HEK293T (cell line): ENCODE measurements around the gene FMN2.

Experiments
- ARNT ChIP-seq: fragments of 450-650 bp; IDR thresholded peaks from 2 replicates; pipeline ENCODE4 v1.6.1; 2017; ENCODE audit warnings: mild to moderate bottlenecking
- ELF4 ChIP-seq: fragments of 450-650 bp; IDR thresholded peaks from 2 replicates; pipeline ENCODE4 v1.6.1; 2017; ENCODE audit warnings: antibody characterized with exemption
- FOXA1 ChIP-seq: fragments of 450-650 bp; IDR thresholded peaks from 2 replicates; pipeline ENCODE4 v1.6.1; 2016; ENCODE audit warnings: mild to moderate bottlenecking
- FOXK2 ChIP-seq: fragments of 450-650 bp; IDR thresholded peaks from 2 replicates; pipeline ENCODE4 v1.6.1; 2016; ENCODE audit warnings: mild to moderate bottlenecking
- FOXM1 ChIP-seq: fragments of 450-650 bp; IDR thresholded peaks from 2 replicates; pipeline ENCODE4 v1.6.1; 2017; ENCODE audit warnings: mild to moderate bottlenecking, borderline replicate concordance
- SP1 ChIP-seq: fragments of 450-650 bp; IDR thresholded peaks from 2 replicates; pipeline ENCODE4 v1.6.1; 2017
- TARDBP ChIP-seq: fragments of 450-650 bp; IDR thresholded peaks from 2 replicates; pipeline ENCODE4 v1.6.1; 2016
- TF ChIP-seq, protein P1 (sequence below): fragments of 450-650 bp; IDR thresholded peaks from 2 replicates; pipeline ENCODE4 v1.6.1; 2016

DNA sequence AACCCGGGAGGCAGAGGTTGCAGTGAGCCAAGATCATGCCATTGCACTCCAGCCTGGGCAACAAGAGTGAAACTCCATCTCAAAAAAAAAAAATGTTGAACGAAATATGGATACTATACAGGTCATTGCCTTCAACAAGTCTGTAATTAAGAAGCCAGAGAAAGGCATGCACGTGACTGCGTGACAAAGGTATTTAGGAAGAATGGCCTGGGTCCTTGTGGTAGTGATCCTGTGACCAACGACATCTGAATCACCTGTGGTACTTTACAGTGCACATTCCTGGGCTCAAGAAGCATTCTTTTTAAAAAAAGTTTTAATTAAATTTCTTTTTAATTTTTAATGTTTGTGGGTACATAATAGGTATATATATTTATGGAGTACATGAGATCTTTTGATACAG, 405.3 kb downstream of the FMN2 start:
- TF ChIP-seq ELF4, result no peak
- TF ChIP-seq FOXM1, result no peak
- TF ChIP-seq SP1, result no peak
- TF ChIP-seq TARDBP, result no peak
- no peak for TF ChIP-seq ARNT
- TF ChIP-seq FOXA1, result no peak
- no peak for TF ChIP-seq FOXK2
- TF ChIP-seq, protein P1, sequence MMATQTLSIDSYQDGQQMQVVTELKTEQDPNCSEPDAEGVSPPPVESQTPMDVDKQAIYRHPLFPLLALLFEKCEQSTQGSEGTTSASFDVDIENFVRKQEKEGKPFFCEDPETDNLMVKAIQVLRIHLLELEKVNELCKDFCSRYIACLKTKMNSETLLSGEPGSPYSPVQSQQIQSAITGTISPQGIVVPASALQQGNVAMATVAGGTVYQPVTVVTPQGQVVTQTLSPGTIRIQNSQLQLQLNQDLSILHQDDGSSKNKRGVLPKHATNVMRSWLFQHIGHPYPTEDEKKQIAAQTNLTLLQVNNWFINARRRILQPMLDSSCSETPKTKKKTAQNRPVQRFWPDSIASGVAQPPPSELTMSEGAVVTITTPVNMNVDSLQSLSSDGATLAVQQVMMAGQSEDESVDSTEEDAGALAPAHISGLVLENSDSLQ, result no peak
